Ishikawa (cell line): ENCODE measurements around the gene C1QTNF6.

Experiments used
- CEBPB ChIP-seq: IDR thresholded peaks from 2 replicates; pipeline ENCODE4 v1.6.1; 2012
- CREB1 ChIP-seq: IDR thresholded peaks from 2 replicates; pipeline ENCODE4 v1.6.1; 2012; ENCODE audit warnings: low read depth
- EGR1 ChIP-seq: IDR thresholded peaks from 2 replicates; pipeline ENCODE4 v1.6.1; 2012
- EP300 ChIP-seq: IDR thresholded peaks from 2 replicates; pipeline ENCODE4 v1.6.1; 2012; ENCODE audit warnings: borderline replicate concordance
- FOXM1 ChIP-seq: IDR thresholded peaks from 2 replicates; pipeline ENCODE4 v1.6.1; 2012; ENCODE audit warnings: low read depth, borderline replicate concordance
- NFIC ChIP-seq: IDR thresholded peaks from 2 replicates; pipeline ENCODE4 v1.6.1; 2012
- RAD21 ChIP-seq: IDR thresholded peaks from 2 replicates; pipeline ENCODE4 v1.6.1; 2012; ENCODE audit warnings: low read depth
- TAF1 ChIP-seq: IDR thresholded peaks from 2 replicates; pipeline ENCODE4 v1.6.1; 2012; ENCODE audit warnings: low read depth, mild to moderate bottlenecking
- TCF12 ChIP-seq: IDR thresholded peaks from 2 replicates; pipeline ENCODE4 v1.6.1; 2012; ENCODE audit warnings: low read depth
- TEAD4 ChIP-seq: IDR thresholded peaks from 2 replicates; pipeline ENCODE4 v1.6.1; 2012
- YY1 ChIP-seq: IDR thresholded peaks from 2 replicates; pipeline ENCODE4 v1.6.1; 2012; ENCODE audit warnings: low read depth
- ZBTB7A ChIP-seq: IDR thresholded peaks from 2 replicates; pipeline ENCODE4 v1.6.1; 2012; ENCODE audit warnings: low read depth
- TF ChIP-seq, protein P1 (sequence below): IDR thresholded peaks from 2 replicates; pipeline ENCODE4 v1.6.1; 2012
- TF ChIP-seq, protein P2 (sequence below): IDR thresholded peaks from 2 replicates; pipeline ENCODE4 v1.6.1; 2012
- TF ChIP-seq, protein P3 (sequence below): IDR thresholded peaks from 2 replicates; pipeline ENCODE4 v1.6.1; 2012; ENCODE audit warnings: low read depth, mild to moderate bottlenecking

C1QTNF6 gene

DNA sequence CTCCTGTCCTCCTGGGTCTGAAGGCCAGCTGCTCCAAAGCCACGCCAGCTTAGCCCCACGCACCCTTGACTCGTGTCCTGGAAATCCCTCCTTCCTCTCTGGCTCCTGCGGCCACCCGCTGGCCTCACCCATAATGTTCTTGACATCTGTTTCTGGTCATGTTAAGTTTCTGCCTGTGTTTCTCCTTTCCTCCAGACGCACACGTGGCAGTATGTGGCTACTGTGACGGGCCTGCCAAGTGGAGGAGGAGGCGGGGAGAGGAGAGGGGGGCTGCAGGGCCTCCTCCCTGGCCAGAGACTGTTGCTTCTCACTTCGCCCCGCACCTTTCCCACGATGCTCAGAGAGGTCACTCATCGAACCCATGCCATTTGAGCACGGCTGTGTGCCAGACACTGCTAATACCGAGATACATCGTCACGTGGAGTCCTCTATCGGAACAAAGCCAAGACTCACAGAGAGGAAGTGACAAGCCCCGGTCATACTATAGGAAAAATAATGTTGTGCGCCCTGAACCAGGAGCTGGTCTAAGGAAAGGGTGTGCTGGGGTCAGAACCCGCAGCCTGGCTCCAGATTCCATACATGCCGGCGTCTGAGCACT lies 11.5 kb downstream of the C1QTNF6 start:
- no peak for TF ChIP-seq TCF12
- TF ChIP-seq FOXM1 = no peak
- no peak for TF ChIP-seq EP300
- no peak for TF ChIP-seq EGR1
- no peak for TF ChIP-seq CREB1
- no peak for TF ChIP-seq ZBTB7A
- TF ChIP-seq, protein P1, sequence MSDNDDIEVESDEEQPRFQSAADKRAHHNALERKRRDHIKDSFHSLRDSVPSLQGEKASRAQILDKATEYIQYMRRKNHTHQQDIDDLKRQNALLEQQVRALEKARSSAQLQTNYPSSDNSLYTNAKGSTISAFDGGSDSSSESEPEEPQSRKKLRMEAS = no peak
- no peak for TF ChIP-seq YY1
- TF ChIP-seq, protein P2, sequence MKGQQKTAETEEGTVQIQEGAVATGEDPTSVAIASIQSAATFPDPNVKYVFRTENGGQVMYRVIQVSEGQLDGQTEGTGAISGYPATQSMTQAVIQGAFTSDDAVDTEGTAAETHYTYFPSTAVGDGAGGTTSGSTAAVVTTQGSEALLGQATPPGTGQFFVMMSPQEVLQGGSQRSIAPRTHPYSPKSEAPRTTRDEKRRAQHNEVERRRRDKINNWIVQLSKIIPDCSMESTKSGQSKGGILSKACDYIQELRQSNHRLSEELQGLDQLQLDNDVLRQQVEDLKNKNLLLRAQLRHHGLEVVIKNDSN = no peak

DNA sequence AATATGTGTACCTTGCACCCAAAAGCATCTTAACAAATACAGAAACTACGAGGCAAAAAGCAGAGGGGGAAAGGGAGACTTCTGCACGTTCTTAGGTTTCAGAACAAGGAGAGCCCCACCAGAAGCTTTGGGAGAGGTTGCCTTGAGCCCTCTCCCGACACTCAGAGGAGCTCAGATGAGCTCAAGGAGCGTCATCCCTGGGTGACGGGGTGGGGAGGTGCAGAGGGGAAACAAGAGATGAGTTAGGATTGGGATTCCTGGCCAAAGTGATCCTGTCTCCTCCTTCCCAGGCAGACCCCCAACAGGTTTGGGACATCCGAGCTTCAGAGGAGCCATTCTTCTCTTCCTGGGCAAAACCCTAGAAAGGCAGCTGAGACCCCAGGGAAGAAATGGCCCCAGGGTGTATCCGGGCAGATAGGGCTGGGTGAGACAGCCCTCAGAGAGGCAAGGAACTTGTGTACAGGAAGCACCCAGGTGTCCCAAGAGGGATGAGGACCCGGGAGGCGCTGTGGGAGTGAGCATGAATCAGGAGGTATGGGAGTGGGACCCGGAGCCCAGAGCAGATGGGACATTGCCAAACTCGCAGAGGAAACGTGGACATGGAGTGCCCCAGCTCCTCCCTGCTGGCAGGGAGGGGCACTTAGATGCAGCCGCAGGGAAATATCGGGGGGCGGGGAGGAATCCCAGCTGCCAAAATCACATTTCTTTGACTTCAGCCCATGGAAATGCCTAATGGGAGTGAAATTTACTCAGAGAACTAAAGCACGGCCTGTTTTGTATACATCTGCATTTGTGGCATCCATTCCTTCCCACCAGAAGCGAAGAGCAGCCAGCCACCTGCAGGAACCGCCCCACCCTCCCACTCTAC lies 12.4 kb downstream of the C1QTNF6 start:
- TF ChIP-seq RAD21 = no peak
- no peak for TF ChIP-seq EGR1
- TF ChIP-seq TCF12 = no peak
- no peak for TF ChIP-seq YY1
- TF ChIP-seq FOXM1 = no peak
- TF ChIP-seq TEAD4 = no peak
- TF ChIP-seq CEBPB = no peak
- TF ChIP-seq EP300 = no peak
- TF ChIP-seq, protein P3, sequence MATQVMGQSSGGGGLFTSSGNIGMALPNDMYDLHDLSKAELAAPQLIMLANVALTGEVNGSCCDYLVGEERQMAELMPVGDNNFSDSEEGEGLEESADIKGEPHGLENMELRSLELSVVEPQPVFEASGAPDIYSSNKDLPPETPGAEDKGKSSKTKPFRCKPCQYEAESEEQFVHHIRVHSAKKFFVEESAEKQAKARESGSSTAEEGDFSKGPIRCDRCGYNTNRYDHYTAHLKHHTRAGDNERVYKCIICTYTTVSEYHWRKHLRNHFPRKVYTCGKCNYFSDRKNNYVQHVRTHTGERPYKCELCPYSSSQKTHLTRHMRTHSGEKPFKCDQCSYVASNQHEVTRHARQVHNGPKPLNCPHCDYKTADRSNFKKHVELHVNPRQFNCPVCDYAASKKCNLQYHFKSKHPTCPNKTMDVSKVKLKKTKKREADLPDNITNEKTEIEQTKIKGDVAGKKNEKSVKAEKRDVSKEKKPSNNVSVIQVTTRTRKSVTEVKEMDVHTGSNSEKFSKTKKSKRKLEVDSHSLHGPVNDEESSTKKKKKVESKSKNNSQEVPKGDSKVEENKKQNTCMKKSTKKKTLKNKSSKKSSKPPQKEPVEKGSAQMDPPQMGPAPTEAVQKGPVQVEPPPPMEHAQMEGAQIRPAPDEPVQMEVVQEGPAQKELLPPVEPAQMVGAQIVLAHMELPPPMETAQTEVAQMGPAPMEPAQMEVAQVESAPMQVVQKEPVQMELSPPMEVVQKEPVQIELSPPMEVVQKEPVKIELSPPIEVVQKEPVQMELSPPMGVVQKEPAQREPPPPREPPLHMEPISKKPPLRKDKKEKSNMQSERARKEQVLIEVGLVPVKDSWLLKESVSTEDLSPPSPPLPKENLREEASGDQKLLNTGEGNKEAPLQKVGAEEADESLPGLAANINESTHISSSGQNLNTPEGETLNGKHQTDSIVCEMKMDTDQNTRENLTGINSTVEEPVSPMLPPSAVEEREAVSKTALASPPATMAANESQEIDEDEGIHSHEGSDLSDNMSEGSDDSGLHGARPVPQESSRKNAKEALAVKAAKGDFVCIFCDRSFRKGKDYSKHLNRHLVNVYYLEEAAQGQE = no peak
- no peak for TF ChIP-seq NFIC
- TF ChIP-seq, protein P1 = no peak
- no peak for TF ChIP-seq ZBTB7A
- no peak for TF ChIP-seq CREB1
- TF ChIP-seq, protein P2 = no peak

DNA sequence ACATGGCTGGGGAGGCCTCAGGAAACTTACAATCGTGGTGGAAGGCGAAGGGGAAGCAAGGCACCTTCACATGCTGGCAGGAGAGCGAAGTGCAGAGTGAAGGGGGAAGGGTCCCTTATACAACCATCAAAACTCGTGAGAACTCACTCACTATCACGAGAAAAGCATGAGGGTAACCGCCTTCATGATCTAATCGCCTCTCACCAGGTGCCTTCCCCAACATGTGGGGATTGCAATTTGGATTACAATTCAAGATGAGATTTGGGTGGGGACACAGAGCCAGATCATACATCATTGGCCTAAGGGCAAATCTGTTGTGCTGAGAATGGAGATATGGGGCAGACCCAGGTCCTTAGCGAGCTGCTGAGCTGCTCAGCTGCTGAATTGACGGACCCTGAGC lies 13.1 kb downstream of the C1QTNF6 start:
- TF ChIP-seq TCF12 = no peak
- TF ChIP-seq, protein P2 = no peak
- TF ChIP-seq, protein P1 = no peak
- no peak for TF ChIP-seq CEBPB
- no peak for TF ChIP-seq EGR1
- no peak for TF ChIP-seq FOXM1
- TF ChIP-seq YY1 = no peak
- TF ChIP-seq ZBTB7A = no peak
- no peak for TF ChIP-seq RAD21
- no peak for TF ChIP-seq TAF1
- no peak for TF ChIP-seq CREB1
- no peak for TF ChIP-seq EP300
- TF ChIP-seq TEAD4 = no peak
- TF ChIP-seq, protein P3 = no peak
- no peak for TF ChIP-seq NFIC

DNA sequence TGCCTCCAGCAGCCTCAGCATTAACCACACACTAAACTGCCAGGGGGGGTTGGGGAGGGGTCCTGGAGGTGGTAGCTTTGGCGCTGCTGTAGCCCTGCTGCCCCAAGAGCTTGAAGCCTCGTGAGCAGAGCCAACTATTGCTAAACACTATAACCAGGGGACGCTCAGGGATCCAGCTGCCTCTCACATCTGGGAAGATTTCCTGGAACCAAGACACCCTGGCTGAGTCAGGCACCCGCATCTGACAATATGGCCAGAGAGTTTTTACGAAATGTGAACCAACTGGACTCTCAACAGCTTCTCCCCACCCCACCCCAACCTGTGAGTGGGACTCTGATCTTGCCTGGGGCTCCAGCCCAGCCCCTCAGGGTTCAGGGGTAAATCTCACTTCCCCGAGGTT lies 14.3 kb downstream of the C1QTNF6 start:
- TF ChIP-seq TCF12 = no peak
- TF ChIP-seq, protein P1 = no peak
